ENCODE results near the gene GOLGA1.
"Not testable (repeated sequence)": the region's sequence is repeated elsewhere in the genome, so short reads cannot be mapped to it uniquely, and the experiment has no call there.

DNA sequence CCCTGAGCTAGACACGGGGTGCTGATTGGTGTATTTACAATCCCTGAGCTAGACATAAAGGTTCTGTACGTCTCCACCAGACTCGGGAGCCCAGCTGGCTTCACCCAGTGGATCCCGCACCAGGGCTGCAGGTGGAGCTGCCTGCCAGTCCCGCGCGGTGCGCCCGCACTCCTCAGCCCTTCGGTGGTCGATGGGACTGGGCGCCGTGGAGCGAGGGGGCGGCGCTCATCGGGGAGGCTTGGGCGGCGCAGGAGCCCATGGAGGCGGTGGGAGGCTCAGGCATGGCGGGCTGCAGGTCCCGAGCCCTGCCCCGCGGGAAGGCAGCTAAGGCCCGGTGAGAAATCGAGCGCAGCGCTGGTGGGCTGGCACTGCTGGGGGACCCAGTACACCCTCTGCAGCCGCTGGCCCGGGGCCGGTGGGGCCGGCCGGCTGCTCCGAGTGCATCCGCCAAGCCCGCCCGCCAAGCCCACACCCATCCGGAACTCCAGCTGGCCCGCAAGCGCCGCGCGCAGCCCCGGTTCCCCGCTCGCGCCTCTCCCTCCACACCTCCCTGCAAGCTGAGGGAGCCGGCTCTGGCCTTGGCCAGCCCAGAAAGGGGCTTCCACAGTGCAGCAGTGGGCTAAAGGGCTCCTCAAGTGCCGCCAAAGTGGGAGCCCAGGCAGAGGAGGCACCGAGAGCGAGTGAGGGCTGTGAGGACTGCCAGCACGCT lies 102.2 kb downstream of the GOLGA1 start:
- TF ChIP-seq CTCF (IDR thresholded peaks at IDR 0.05); ZFX (IDR thresholded peaks at IDR 0.05; ENCODE audit: borderline replicate concordance): not testable (repeated sequence)

Measured in 22Rv1 (cell line).